HPDE6-E6E7 (cell line): Measurements from ENCODE around the gene PLCL1.
"Not testable (repeated sequence)": the region's sequence is repeated elsewhere in the genome, so short reads cannot be mapped to it uniquely, and the experiment has no call there.

Source experiments
- DNase-seq: peaks from one replicate; pipeline ENCODE4 v3.0.0; 2011; ENCODE audit warnings: missing footprints; ENCODE audit errors: extremely low spot score

Gene PLCL1

DNA sequence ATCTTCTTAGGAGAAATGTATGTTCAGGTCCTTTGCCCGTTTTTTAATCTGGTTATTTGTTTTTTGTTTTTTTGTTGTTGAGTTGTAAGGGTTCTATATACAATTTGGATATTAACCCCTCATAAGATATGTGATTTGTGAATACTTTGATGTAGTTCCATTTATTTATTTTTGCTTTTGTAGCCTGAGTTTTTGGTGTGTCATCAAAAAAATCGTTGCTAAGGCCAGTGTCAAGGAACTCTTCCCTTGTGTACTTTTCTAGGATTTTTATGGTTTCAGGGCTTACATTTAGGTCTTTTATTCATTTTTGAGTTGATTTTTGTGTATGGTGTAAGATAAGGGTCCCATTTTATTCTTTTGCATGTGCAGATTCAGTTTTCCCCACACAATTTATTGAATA, 372.6 kb downstream of the PLCL1 start:
- DNase-seq, result no peak

GRCh38 chr2:198178766-198179165, 374.4 kb downstream of the PLCL1 start:
- DNase-seq, result no peak

DNA sequence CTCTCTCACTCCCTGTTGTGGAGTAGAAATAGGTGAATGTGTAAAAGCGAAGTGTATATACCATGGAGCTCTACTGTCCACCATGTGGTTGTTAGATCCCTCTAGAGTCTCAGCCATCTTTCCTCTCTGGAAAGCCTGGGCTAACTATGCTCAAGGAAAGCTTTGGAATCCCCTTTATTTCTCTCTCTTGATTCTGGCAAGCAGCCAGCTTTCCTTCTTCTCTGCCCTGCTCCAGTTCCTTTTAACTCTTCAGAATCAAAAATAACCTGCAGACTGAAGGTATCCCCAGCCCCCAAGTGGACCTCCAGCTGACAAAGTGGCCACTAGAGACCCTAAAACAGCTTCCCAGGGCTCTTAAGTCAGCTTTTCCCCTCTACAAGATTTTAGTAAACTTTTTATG, 381.9 kb downstream of the PLCL1 start:
- no peak for DNase-seq

GRCh38 chr2:198187841-198188240, 383.4 kb downstream of the PLCL1 start:
- no peak for DNase-seq

GRCh38 chr2:198188982-198189381, 384.6 kb downstream of the PLCL1 start:
- no peak for DNase-seq

GRCh38 chr2:198191651-198192050, 387.3 kb downstream of the PLCL1 start:
- no peak for DNase-seq

DNA sequence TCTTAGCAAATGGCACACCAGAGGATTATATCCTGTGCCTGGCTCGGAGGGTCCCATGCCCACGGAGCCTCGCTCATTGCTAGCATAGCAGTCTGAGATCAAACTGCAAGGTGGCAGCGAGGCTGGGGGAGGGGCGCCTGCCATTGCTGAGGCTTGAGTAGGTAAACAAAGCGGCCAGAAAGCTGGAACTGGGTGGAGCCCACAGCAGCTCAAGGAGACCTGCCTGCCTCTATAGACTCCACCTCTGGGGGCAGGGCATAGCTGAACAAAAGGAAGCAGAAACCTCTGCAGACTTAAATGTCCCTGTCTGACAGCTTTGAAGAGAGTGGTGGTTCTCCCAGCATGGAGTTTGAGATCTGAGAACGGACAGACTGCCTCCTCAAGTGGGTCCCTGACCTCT, 392.2 kb downstream of the PLCL1 start:
- not testable (repeated sequence) for DNase-seq
